Activated CD8-positive, alpha-beta memory T cell treated with anti-CD3 and anti-CD28 coated beads for 4 hours (primary cell): Measurements from ENCODE around the gene AFAP1L2.

ENCODE experiments used
- DNase-seq, 2 donors: peaks; one replicate each; pipeline ENCODE4 v3.0.0-alpha.2; 2020; ENCODE audit warnings: low read depth in 2 of 2

AFAP1L2 gene

GRCh38 chr10:114291516-114291915, 112.8 kb downstream of the AFAP1L2 start:
- no peak for DNase-seq

DNA sequence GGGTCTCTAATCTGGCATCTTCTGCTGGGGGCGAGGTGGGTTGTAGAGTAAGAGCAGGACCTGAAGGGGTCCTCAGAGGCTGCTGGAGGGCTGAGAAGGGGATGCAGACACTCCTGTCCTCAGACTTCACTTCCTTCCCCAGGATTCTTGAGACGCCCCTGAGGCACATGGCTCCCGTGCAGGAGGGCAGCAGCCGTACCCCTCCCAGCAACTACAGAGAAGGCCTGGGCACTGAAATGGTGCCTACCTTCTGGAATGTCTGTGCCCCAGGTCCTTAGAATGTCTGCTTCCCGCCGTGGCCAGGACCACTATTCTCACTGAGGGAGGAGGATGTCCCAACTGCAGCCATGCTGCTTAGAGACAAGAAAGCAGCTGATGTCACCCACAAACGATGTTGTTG, 113.2 kb downstream of the AFAP1L2 start:
- DNase-seq = no peak

DNA sequence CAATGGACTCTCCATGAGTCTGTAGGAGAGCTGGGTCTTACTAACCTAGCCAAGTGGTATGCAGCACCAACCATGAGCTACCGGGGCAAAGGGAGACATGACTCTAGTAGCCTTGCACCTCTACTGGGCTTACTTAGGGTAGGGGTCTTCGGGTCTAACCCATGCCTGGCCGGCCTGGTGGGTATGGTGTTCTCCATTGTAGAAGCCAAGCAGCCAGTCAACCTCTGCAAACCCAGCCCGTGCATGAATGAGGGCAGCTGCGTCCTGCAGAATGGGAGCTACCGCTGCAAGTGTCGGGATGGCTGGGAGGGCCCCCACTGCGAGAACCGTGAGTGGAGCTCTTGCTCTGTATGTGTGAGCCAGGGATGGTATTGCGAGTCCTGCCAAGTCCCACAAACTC, 114.3 kb downstream of the AFAP1L2 start:
- DNase-seq = no peak

DNA sequence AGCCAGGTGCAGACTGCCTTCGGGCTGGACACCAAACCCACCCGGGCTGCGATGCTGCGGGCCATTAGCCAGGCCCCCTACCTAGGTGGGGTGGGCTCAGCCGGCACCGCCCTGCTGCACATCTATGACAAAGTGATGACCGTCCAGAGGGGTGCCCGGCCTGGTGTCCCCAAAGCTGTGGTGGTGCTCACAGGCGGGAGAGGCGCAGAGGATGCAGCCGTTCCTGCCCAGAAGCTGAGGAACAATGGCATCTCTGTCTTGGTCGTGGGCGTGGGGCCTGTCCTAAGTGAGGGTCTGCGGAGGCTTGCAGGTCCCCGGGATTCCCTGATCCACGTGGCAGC, 115.2 kb downstream of the AFAP1L2 start:
- DNase-seq = no peak

DNA sequence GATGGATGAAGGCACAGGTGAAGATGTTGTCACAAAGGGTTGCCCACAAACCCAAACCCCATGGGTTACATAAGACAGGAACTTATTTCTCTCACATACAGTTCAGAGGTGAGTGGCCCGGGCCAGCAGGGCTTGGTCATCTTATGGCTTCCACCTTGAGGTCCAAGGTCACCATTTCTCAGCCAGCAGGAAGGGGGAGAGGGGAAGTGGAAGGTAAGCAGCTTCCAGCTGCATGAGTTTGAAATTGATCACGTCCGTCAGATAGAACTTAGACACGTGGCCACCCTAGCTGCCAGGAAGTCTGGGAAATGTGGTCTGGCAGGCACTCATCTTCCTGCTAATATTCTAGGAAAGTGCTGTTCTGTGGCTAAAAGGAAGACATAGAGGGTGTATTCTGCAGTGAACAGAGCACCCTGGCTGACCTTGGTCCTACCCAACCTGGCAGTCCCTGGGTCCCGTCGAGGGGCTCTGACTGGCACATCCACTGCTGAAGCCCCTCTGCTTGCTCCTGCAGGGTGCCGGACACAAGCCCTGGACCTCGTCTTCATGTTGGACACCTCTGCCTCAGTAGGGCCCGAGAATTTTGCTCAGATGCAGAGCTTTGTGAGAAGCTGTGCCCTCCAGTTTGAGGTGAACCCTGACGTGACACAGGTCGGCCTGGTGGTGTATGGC, 115.7 kb downstream of the AFAP1L2 start:
- DNase-seq = no peak

DNA sequence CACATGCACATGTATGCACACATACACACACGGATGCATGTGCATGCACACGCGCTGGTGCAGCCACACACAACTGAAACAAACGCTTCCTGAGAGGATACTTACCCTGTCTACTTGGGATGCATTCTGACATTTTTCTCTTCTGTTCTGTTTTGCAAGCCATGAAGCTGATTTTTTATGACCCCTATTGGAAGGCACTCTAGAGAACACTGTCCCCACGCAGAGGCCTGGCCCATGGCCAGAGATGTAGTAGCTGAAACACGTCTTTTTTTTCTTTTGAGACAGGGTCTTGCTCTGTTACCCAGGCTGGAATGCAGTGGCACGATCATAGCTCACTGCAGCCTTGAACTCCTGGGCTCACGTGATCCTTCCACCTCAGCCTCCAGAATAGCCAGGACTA, 117.4 kb downstream of the AFAP1L2 start:
- no peak for DNase-seq

- no peak for DNase-seq
These were observed 118.3 kb downstream of the AFAP1L2 start for GRCh38 chr10:114285961-114286441.

DNA sequence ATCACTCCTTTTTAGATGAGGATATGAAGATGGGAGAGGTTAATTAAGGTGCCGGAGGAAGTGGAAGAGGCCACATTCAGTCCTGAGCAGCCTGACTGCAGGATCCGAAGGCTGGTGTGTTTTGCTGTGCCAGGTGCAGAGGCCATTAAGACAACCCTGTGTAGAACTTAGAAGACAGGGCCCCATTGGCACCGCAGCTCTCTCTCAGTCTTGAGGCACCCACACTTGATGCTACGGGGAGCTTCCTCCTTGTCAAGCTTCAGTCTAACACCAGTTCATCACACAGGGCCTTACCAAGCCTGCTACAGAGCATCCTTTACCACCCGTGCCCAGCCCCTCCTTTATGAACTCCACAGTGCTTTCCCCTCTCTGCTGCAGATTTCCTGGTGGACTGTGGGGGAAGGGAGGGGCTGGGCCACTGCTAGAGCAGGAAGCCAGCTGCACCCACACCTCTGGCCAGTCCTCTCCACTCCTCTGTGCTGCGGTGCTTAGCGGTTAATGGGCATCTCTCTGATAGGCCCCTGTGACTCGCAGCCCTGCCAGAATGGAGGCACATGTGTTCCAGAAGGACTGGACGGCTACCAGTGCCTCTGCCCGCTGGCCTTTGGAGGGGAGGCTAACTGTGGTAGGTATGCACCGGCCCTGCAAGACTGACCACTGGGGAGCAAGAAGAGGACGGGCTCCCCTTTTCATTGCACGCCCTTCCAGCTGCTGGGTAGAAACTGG, 119.8 kb downstream of the AFAP1L2 start:
- DNase-seq = no peak

DNA sequence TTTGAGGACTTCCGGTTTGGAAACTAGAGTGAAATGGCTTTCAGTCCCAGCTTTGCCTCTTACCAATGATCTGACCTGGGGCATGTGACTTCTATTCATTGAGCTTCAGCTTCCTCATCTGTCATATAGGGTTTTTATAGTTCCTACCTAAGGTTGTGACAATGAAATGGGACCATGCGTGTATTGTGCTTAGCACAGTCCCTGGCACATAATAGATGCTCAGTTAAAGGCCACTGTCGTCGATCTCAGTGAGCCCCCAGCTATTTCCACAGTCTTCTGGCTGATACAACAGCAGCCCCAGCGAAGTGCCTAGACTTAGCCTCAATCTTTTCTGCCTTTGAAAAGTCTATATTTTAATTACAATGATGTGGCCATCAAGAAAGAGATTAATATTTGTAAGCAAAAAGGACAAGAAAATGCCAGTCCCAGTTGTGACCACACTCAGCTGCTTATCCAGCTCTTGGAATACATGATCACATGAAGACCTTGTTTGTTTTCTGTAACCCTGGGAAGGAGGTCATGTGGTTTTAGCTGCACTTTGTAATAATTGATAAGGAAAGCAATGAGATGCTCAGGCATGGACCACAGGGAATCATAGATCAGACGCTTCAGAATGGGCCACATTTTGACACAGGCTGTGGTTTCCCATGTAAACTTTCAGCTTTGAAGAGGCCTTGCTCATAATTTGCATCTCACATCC, 120.6 kb downstream of the AFAP1L2 start:
- DNase-seq = no peak

- no peak for DNase-seq
These were observed 121.2 kb downstream of the AFAP1L2 start for GRCh38 chr10:114283091-114283490.

- no peak for DNase-seq
These were observed 121.8 kb downstream of the AFAP1L2 start for GRCh38 chr10:114282526-114282925.

DNA sequence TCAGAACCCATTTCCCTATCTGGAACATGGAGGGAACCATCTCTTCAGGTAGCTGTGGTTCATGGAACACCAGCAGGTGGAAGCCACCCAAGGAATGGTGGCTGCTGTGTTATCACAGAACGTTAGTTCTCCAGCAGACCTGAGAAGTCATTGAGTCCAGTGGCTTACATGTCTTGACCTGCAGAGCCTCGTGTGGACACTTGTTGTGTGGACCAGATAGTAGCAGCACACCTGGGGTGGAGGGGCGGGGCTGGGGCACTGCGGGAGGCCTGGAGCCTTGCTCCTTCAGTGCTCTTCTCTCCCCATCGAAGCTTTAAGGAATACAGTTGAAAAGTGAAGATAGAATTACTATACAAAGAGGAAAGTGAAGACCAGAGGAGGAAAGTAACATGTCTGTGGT, 122.8 kb downstream of the AFAP1L2 start:
- DNase-seq = no peak

DNA sequence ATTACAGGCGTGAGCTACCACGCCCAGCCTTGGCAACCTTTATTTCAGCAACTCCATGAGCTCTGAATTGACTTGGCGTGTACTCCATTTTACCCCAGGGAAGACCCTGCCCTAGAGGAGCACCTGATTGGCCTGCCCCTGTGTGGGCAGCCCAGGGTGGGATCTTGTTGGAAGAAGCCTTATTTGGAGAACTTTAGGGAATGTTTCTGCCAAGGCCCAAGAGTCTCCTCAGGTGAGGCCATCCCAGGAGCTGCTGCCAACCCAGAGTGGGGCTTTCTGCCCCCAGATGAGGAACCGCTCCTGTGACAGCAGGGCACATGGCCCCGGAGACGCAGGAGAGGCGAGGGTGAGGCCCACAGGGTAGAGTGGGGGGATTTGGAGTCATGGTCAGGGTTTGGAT, 123.3 kb downstream of the AFAP1L2 start:
- no peak for DNase-seq

DNA sequence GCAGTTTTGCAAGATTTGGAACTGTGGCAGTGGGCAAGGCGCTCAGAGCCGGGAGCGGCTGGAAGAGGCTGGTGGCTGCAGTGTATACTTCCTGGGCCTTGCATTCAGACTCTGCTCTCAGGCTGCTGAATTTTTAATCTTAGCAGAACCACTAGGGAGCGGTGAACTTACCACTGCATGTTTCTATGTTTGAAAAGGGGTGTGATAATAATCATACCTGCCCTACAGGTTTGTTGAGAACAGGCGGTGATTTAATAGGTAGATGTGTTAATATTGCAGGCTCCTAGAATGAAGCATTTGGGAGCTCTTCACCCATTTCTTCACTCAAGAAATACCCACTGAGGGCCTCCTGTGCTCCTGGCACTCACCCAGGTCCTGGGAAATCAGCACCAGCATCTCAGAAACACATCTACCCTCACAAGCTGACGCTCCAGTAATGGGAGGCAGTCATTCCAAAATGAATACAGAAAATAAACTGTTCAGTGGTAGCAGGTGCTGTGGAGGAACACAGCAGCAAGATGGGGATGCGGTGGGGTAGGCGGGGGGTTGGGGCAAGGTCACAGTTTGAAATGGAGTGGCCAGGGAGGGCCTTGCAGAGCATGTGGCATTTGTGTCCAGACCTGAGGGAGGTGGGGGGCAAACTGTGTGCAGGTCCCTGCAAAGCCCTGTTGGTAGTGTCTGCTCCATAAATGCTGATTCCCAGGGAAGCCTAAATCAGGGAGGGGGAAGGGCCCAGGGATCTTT, 124.2 kb downstream of the AFAP1L2 start:
- DNase-seq = no peak

DNA sequence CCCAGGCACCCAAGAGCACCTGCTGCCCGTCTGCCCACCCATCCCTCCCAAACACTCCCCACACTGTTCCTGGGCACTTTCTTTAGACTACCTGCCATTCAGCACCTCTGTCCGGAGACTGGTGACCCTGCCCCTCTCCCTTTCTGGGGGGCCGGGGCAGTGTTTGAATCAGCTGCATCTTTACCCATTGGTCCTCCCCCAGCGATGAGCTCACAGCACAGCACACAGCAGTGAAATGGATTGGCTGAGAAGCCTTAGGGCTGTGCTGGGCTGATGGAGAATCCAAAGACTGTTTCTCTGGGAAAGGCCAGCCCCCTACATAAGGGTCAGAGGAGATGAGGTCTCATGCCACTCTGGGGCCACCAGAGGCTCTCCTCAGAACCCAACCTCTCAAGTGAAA, 125.0 kb downstream of the AFAP1L2 start:
- no peak for DNase-seq

- no peak for DNase-seq
These were observed 125.5 kb downstream of the AFAP1L2 start for GRCh38 chr10:114278884-114279191.

DNA sequence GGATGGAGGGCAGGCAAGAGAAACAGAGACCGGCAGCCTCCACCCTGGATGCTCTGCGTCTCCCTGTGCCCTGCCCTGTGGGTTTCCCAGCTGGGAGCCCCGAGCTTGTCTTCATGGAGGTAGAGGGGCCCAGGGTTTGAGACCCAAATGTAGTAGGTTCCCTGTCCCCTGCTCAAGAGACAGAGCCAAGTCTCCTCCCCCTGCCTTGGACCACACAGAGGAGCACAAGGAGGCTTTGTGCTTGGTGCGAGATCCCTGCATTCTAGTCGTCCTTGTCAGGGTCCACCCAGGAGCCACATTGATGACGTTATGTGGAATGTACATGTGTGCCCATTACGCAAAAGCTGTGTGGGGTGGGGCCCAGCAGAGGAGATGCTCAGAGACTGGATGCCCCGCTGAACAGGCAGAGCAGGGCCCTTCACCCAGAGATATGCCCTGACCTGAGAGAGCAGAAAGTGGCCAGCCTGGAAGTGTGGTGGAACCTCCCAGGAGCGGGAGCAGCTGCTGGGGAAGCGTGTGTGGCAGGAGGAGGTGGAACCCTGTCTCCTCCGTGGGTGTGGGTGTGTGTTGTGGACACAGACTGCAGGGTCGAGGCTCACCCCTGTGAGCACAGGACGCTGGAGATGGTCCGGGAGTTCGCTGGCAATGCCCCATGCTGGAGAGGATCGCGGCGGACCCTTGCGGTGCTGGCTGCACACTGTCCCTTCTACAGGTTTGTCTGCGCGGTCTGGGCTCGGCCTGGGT, 126.0 kb downstream of the AFAP1L2 start:
- DNase-seq = no peak

GRCh38 chr10:114276671-114277070, 127.6 kb downstream of the AFAP1L2 start:
- no peak for DNase-seq

- DNase-seq = no peak
These were observed 128.2 kb downstream of the AFAP1L2 start for GRCh38 chr10:114276066-114276465.

DNA sequence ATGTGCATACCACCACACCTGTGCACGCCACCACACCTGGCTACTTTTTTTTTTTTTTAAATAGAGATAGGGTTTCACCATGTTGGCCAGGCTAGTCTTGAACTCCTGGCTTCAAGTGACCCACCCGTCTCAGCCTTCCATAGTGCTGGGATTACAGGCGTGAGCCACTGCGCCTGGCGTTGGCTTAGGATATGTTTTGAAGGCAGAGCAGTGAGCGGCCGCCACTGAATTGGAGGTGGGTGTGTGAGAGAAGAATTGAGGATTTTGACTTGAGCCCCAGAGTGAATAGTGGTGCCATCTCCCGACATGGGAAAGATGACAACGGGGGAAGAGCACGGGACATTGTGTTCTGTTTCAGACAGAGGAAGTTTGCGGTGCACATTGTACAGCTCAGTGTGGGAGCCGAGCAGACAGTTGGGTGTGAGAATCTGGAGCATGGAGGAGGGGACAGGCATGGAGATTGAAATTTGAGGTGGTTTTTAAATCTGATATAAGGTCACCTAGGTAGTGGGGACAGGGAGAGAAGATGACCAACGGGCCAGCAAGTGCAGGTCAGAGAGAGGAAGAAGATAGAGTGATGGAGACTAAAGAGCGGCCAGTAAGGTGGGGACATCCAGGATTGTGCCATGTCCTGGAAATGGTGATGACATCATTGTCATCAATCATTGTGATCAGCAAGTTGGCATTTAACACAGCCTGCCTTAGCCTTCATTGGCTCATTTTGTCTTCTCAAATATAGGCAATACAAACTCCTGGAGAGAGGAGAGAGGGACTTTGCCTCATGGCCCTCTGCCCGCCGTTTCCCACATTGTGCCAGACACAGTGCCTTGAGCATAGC, 129.5 kb downstream of the AFAP1L2 start:
- DNase-seq = no peak

DNA sequence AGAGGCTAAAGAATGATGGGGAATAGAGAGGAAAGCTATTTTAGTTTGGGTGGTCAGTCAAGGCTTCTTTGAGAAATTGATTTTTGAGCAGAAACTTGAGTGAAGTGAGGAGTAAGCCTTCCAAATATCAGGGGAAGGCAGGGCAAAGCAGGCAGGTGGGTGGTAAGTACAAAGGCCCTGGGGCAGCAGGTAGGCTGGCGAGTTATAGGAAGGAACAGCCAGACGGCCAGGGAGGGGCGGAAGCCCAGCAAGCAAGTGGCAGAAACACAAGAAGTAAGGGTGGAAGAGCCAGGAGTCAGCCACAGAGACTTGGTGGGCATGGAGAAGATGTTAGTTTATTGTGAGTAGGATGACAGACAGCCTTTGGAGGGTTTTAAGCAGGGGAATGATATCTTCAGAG, 130.4 kb downstream of the AFAP1L2 start:
- no peak for DNase-seq
